A549 (cell line): ENCODE data around the gene MED1.

Experiments used
- MAZ ChIP-seq: fragments of 150-350 bp; IDR thresholded peaks from 2 replicates; pipeline ENCODE4 v1.6.1; 2014; ENCODE audit warnings: antibody characterized with exemption, low read depth, low read length, borderline replicate concordance
- RAD21 ChIP-seq, 2 experiments: fragments of >200 bp in 1 of 2; sonication (Bioruptor Twin) in 1 of 2; formaldehyde crosslinking in 1 of 2; IDR thresholded peaks in 1 of 2; conservative IDR thresholded peaks in 1 of 2; 2 replicates in 1 of 2; 3 replicates in 1 of 2; pipeline ENCODE4 v1.6.1; 2012 to 2018; ENCODE audit warnings: inconsistent platforms in 1 of 2
- RNF2 ChIP-seq: fragments of 200-600 bp; sonication (generic); IDR thresholded peaks from 2 replicates; pipeline ENCODE4 v1.6.1; 2016; ENCODE audit warnings: low read depth, mild to moderate bottlenecking, antibody characterized with exemption, moderate library complexity, borderline replicate concordance
- TF ChIP-seq, protein P1 (sequence below): fragments of 450-650 bp; IDR thresholded peaks from 2 replicates; pipeline ENCODE4 v1.6.1; 2014; ENCODE audit warnings: antibody characterized with exemption

DNA sequence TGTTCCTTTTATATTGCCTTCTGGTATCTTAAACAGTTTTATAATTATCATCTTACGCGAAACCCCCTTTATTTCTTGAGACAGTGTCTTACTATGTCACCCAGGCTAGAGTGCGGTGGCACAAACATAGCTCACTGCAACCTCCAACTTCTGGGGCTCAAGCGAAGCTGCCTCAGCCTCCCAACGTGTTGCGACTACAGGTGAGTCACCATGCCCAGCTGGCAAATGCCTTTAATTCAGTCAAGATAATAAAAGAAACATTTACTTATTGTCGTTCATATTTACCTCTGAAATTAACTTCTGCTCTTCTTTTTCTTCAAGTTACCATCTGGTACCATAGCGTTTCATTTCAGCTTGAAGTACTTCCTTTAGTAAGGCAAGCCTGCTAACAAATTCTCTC lies 93.6 kb downstream of the MED1 start:
- TF ChIP-seq RAD21 (conservative IDR thresholded peaks at IDR 0.05 in 1 of 2, IDR thresholded peaks at IDR 0.05 in 1 of 2) (no peak), RNF2 (no peak), MAZ (no peak)
- TF ChIP-seq, protein P1, sequence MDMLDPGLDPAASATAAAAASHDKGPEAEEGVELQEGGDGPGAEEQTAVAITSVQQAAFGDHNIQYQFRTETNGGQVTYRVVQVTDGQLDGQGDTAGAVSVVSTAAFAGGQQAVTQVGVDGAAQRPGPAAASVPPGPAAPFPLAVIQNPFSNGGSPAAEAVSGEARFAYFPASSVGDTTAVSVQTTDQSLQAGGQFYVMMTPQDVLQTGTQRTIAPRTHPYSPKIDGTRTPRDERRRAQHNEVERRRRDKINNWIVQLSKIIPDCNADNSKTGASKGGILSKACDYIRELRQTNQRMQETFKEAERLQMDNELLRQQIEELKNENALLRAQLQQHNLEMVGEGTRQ, result no peak
